GM19438 (cell line): Measurements from ENCODE around the gene RAB8A.

Experiments
- ATAC-seq: cut with Tn5 transposase; IDR thresholded peaks from one replicate; pipeline ENCODE4 v1.9.1; 2021; ENCODE audit warnings: low read depth; ENCODE audit not compliant: unreplicated experiment

The RAB8A gene

DNA sequence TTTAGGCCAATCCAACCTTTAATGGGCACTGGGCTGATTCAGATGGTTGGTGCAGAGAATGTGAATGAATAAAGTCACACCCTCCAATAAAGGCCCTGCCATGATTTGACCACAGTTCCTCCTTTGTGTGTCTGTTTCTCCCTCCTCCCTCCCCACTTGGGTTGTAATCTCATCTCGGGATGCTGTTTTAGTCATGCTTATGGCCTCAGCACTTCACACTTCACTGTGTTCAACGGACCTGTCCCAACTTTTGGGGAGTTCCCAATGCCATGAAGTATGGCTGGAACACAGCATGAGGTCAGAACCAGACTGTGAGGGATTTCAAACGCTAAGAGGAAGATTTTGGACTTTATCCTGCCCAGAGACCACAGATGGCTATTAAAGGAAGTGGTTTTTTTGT, 5.6 kb upstream of the RAB8A start:
- no peak for ATAC-seq

- no peak for ATAC-seq
Observed at GRCh38 chr19:16111909-16112752, 442 bp downstream of the RAB8A start.

- ATAC-seq: no peak
Observed at GRCh38 chr19:16112778-16113177, 1.1 kb downstream of the RAB8A start.

DNA sequence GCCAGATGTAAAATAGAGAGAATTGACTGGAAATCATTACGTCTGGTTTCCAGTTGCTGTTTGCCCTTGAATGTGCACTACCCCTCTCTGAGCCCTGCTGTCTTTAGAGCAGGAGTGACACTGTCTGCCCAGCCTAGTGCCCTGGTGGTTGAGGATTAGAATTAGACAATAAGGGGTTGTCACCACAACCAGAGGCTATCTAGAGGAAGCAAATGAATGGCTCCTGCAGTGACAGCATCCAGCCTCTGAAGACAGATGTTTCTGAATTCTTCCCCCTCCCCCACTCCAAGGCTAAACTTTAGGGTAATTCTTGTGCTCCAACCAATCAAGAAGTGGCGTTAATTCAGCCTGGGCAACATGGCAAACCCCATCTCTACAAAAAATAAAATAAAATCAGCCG, 2.0 kb downstream of the RAB8A start:
- no peak for ATAC-seq

GRCh38 chr19:16115301-16116039, 3.8 kb downstream of the RAB8A start:
- no peak for ATAC-seq

DNA sequence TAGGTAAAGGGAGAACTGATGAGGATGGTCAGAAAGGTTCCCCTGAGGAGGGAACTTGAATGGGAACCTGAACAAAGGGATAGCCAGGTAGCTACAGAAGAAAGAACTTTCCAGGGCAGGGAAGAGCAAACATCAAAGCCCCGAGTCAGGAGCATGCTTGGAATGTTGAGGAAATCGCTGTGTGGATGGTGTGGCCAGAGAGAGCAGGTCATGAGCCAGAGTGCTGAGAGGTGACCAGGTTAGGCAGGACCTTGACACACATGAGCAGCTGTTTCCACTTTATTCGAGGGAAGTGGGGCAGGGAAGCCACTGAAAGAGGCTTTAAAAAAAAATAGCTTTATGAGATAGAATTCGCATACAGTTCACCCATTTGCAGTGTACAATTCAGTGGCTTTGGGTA, 4.4 kb downstream of the RAB8A start:
- no peak for ATAC-seq

DNA sequence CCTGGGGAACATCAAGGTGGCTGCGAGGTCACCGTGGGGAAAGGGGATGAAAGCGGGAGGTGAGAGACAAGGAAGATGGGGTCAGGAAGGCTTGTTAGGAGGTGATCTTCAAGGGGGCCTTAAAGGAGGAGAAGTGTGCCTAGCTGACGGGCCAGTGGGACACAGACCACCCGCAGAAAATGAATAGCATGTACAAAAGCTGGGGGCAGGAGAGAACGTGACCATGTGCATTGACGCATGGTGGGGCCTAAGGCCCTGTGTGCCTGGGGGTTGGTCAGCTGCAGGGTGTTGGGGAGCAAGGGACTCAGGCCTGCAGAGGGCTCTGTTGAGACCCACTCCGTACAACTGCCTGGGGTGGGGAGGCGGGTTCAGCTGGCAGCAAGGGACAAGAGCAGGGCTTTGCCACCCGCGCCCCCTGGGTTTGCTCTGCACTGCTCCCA, 5.9 kb downstream of the RAB8A start:
- no peak for ATAC-seq

DNA sequence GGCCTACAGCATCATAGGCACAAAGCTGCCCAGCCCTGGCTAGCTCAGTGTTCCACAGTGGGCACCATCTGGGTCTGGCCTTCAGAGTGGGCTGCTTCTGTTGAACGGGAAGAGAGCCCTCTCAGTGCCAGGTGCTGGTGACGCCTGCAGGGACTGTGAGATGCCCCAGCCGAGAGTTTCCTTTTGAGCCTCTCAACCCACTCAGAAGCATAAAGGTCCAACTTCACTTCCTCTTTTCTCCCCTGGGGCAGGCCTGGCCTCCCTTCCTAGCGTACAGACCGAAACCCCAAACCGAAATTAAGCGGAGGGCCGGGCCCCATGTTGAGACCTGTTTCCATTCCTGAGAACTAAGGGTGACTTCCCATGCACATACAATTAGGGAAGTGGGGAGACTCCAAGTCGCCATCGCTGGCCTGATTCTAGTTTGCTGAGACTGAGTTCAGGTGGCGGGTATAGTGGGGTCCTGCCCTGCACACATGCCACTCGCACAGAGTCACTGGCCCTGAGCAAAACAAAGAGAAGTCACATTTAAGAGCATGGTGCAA, 6.9 kb downstream of the RAB8A start:
- peak; percentile 62 for ATAC-seq

- ATAC-seq: peak; percentile 23
Observed at GRCh38 chr19:16119075-16119857, 7.6 kb downstream of the RAB8A start.

DNA sequence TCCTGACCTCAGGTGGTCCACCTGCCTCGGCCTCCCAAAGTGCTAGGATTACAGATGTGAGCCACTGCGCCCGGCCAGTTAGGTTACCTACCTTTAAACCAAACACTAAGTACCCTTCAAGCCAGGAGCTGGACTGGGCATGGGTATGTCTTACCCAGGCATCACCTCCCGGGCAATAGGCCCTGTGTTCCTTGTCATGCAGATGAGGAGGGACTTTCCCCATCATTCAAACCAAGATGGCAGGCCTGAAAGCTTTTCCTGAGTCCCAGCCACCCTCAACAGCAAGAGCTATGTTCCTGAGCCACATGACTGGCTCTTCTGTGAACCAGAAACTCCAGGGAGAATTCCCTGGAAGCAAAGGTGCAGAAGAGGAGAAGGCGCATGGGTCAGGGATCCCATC, 9.5 kb downstream of the RAB8A start:
- ATAC-seq: no peak

DNA sequence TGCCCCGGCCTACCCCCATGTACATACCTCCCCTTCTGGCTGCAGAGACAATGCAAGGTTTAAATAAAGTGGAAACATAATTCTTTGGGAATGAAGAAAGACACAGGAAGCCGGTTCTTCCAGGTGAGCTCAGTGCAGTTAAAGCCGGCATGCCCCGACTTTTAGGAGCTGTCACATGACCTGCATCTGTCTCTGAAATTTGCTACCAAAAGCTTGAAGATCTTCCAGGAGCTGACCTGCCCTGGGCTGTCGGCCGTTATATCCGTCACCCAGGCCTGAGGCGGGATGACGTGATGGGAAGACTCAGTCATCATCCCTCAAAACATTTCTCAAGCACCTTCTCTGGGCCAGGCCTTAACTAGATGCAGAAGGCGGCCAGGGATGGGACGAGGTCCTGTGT, 10.3 kb downstream of the RAB8A start:
- no peak for ATAC-seq

DNA sequence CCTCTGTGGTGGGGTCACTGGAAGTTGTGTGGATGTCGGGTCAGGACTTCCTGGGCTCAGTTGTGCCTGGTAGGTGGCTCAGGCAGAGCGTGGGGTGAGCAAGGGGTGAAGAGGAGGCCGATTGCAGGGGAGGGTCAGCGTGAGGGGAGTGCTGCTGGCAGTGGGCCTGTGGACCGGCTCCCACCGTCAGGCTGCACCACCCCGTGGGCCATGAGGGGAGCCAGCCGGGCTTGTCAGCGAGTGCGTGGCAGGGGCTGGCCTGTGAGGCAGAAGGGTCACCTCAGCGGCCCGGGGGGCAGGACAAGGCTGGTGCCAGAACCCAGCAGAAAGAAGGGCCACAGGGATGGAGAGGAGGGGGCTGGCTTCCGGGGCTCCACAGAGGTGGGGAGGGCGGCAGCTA, 13.3 kb downstream of the RAB8A start:
- ATAC-seq: no peak

DNA sequence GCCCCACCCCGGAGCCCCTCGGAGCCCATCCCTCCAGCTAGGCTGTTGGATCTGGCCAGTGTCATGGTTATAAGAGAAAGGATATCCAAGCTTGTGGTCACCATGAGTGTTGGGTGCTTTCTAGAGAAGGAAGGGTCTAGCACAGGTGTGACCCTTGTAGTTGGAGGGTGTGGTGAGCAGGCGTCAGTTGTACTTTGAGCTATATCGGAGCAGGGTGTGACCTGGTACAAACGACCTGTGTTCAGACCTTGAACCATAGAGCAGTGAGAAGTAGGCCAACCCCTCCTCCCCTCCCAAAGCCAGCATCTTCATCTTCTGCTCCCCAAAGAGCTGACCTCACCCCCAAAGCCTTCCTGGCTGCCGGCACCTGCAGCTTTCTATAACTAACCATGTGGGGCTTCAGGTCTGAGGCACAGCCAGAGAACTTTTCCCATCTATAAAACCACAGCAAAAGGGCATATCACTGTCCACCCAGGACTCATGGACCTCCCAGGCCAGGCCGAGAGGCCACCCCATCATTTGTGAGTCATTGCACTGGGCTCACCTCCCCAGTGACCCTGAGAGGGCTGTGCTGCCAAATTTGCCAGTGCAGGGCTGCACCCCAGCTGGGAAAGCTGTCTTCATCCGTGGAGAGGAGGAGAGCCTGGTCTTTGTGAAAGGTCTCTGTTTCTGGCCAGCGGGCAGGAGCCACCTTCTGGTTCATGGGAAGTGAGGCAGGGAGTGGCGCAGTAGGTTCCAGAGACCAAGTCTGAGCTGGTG, 14.2 kb downstream of the RAB8A start:
- ATAC-seq: no peak

DNA sequence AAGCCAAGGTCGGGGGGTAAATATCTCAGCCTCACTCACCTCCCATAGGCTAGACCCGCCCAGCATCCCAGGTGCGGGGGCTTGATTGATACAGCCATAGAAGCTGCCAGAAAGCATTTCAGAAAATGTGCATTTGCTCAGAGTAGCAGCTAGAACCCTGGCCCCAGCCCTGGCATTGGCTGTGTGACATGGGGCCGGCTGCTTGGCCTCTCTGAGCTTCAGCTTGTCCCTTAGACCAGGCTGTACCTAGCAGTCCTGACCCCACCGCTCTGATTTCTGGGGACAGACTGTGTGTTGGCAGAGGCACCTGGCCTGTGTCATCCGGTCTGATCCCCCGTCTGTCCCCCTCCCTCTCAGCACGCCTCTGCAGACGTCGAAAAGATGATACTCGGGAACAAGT, 15.4 kb downstream of the RAB8A start:
- no peak for ATAC-seq

DNA sequence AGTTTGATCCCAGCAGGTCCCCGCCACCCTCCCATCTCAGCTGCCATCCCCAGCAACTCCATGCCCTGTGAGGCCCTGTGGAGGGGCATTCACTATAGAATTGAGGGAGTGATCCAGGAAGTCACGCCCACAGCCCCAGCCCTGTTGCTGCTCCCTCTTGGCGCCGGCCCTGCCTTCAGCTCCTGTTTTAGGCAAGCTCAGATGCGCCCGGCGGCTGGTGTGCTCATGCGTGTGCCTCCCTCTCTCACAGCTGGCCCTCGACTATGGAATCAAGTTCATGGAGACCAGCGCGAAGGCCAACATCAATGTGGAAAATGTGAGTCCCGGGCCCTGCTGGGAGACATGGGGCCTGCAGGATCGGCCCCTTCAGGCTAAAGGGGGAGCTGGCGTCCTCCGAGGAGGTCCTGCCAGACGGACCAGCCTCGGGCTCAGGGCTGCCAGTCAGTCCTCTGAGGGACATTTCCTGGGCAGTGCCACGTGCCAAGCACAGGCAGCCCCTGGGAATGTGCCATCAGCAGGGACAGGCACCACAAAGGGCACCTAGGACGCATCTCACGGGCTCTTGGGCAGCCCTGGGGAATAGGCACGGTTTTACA, 16.2 kb downstream of the RAB8A start:
- no peak for ATAC-seq

GRCh38 chr19:16131648-16132047, 20.0 kb downstream of the RAB8A start:
- no peak for ATAC-seq

DNA sequence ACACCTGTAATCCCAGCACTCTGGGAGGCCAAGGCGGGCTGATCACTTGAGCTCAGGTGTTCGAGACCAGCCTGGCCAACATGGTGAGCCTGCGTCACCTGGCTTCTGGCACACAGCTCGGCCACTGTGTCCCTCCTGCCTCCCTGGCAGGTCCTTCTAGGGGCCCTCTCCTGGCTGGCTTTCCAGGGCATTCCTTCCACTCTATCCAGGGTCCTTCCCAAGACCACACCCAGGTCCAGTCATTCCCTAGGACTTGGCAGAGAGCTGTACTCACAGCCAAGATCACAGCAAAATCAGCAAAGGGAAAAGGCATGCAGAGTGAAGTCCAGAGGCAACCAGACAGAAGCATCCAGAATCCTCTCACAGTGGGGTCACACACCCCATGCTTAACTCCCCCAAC, 22.1 kb downstream of the RAB8A start:
- ATAC-seq: no peak

GRCh38 chr19:16134510-16134909, 22.8 kb downstream of the RAB8A start:
- peak; percentile 63 for ATAC-seq

- no peak for ATAC-seq
Observed at GRCh38 chr19:16135430-16136127, 23.9 kb downstream of the RAB8A start.
